Neutrophil (primary cell): ENCODE results near the gene GPC2.
"Not testable (repeated sequence)": the region's sequence is repeated elsewhere in the genome, so short reads cannot be mapped to it uniquely, and the experiment has no call there.

Experiments used
- H3K27ac ChIP-seq: fragments of 200-600 bp; sonication (generic); 2 replicates; pipeline ENCODE4 v1.5.1; 2016; ENCODE audit warnings: mild to moderate bottlenecking, moderate library complexity
- H3K27me3 ChIP-seq: fragments of 200-600 bp; sonication (generic); 2 replicates; pipeline ENCODE4 v1.6.0; 2016; ENCODE audit warnings: mild to moderate bottlenecking
- H3K36me3 ChIP-seq: fragments of 200-600 bp; sonication (generic); 2 replicates; pipeline ENCODE4 v1.5.1; 2017
- H3K4me1 ChIP-seq, 2 experiments: fragments of 200-600 bp in 1 of 2; sonication (generic) in 1 of 2; 1 replicate in 1 of 2; 2 replicates in 1 of 2; pipeline versions ENCODE4 v1.5.1 to v1.6.1; 2013 to 2016; ENCODE audit warnings: low read depth in 1 of 2, low read length in 1 of 2, mild to moderate bottlenecking in 1 of 2, moderate library complexity in 1 of 2; ENCODE audit not compliant: control insufficient read depth in 1 of 2, insufficient read depth in 1 of 2
- H3K4me3 ChIP-seq, 2 experiments: fragments of 200-600 bp in 1 of 2; sonication (generic) in 1 of 2; 1 replicate in 1 of 2; 2 replicates in 1 of 2; pipeline ENCODE4 v1.5.1; 2013 to 2016; ENCODE audit warnings: low read depth in 1 of 2, low read length in 1 of 2, mild to moderate bottlenecking in 1 of 2, moderate library complexity in 1 of 2
- H3K9me3 ChIP-seq: fragments of 200-600 bp; sonication (generic); 2 replicates; pipeline ENCODE4 v1.5.1; 2016
- CTCF ChIP-seq: fragments of 200-600 bp; sonication (generic); IDR thresholded peaks from 2 replicates; pipeline ENCODE4 v1.5.1; 2016; ENCODE audit warnings: antibody characterized with exemption

GPC2 gene

DNA sequence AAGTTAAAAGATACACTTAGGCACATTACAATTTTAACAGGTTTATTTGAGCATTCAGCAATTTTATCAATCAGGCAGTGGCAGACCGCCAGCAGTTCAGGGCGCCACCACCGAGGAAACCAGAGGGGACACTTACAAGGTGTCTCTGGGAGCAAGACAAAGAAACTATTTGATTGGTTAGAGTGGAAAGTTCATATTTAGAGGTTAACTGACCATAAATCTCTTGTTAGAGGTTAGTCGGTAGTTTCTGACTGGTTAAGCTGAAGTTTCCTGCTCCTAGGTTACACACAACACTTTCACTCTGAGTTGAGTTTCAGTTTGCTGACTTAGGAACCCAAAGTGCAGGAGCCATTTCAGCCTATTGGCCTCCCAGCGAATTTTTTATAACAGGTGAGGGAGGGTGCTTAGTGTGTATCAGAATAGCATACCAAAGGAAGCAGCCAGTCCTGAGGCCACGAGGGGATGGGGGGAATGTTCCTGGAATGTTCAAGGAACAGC is 31.8 kb upstream of the GPC2 start:
- no peaks in the 10 kb centered on the region for H3K36me3 ChIP-seq
- no peak for TF ChIP-seq CTCF
- H3K4me3 ChIP-seq = no peak overlapping the region
- H3K27me3 ChIP-seq = no peaks in the 10 kb centered on the region
- no peak overlapping the region for H3K27ac ChIP-seq
- no peaks in the 10 kb centered on the region for H3K4me1 ChIP-seq
- no peaks in the 10 kb centered on the region for H3K9me3 ChIP-seq

- Histone ChIP-seq H3K36me3 (no peaks in the 10 kb centered on the region), H3K27me3 (no peaks in the 10 kb centered on the region), H3K9me3 (no peaks in the 10 kb centered on the region), H3K27ac (no peak overlapping the region), H3K4me1 (no peaks in the 10 kb centered on the region), H3K4me3 (no peak overlapping the region)
- TF ChIP-seq CTCF = no peak
Observed at GRCh38 chr7:100204454-100204853, 27.3 kb upstream of the GPC2 start.

GRCh38 chr7:100200693-100201092 is 23.5 kb upstream of the GPC2 start:
- no peak overlapping the region for H3K4me3 ChIP-seq
- no peaks in the 10 kb centered on the region for H3K9me3 ChIP-seq
- no peaks in the 10 kb centered on the region for H3K36me3 ChIP-seq
- H3K4me1 ChIP-seq = no peaks in the 10 kb centered on the region
- no peak overlapping the region for H3K27ac ChIP-seq
- TF ChIP-seq CTCF = no peak
- no peaks in the 10 kb centered on the region for H3K27me3 ChIP-seq

GRCh38 chr7:100198266-100198665 is 21.1 kb upstream of the GPC2 start:
- Histone ChIP-seq H3K27me3 (no peaks in the 10 kb centered on the region), H3K36me3 (no peaks in the 10 kb centered on the region), H3K4me1 (no peaks in the 10 kb centered on the region), H3K27ac (no peak overlapping the region), H3K9me3 (no peaks in the 10 kb centered on the region), H3K4me3 (no peak overlapping the region)
- TF ChIP-seq CTCF = no peak

GRCh38 chr7:100195901-100196322 is 18.7 kb upstream of the GPC2 start:
- peaks cover 5 to 13% of the 10 kb centered on the region in 2 experiments for H3K4me1 ChIP-seq
- H3K9me3 ChIP-seq, H3K27ac ChIP-seq, H3K36me3 ChIP-seq, H3K27me3 ChIP-seq, H3K4me3 ChIP-seq: not testable (repeated sequence)

DNA sequence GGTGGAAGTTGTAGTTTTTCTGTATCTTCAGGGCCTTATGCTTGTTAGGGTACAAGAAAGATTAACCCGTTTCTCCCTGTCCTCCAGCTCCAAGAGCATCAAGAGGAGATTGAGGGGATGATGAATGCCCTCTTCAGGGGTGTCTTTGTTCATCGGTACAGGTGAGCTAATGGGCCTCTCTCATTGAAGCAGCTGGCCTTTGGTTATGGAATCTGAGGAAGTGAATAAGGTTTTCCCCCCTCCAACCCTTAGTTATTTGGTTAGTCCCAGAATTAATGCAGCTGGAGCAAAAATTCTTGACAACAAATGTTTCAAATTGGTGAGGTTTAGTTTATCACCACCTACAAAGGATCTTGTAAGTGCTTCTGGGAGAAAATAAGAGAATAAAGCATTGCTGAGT is 18.0 kb upstream of the GPC2 start:
- Histone ChIP-seq H3K4me1 (peaks cover 9 to 17% of the 10 kb centered on the region in 2 experiments), H3K27me3 (no peaks in the 10 kb centered on the region), H3K27ac (no peak overlapping the region), H3K9me3 (no peaks in the 10 kb centered on the region), H3K4me3 (no peak overlapping the region), H3K36me3 (no peaks in the 10 kb centered on the region)
- no peak for TF ChIP-seq CTCF
